Stomach (tissue), 4 donors: ENCODE data around the gene TSPAN2.

Experiments used
- EP300 ChIP-seq: sonication (generic); formaldehyde crosslinking; IDR thresholded peaks from one replicate; pipeline ENCODE4 v1.6.1; 2017; ENCODE audit warnings: antibody characterized with exemption
- POLR2A ChIP-seq, 4 donors: fragments of 450-650 bp; IDR thresholded peaks; one replicate each; pipeline ENCODE4 v1.6.1; 2016; ENCODE audit warnings: antibody characterized with exemption in 4 of 4, control low read depth in 2 of 4, mild to moderate bottlenecking in 1 of 4, moderate library complexity in 1 of 4
- TF ChIP-seq, protein P1 (sequence below), 7 experiments: fragments of 450-650 bp in 4 of 7; fragments of 200-600 bp in 3 of 7; sonication (generic) in 3 of 7; IDR thresholded peaks; one replicate each; pipeline ENCODE4 v1.5.1; 2016 to 2019; ENCODE audit warnings: antibody characterized with exemption in 7 of 7, control low read depth in 2 of 7, mild to moderate bottlenecking in 1 of 7

DNA sequence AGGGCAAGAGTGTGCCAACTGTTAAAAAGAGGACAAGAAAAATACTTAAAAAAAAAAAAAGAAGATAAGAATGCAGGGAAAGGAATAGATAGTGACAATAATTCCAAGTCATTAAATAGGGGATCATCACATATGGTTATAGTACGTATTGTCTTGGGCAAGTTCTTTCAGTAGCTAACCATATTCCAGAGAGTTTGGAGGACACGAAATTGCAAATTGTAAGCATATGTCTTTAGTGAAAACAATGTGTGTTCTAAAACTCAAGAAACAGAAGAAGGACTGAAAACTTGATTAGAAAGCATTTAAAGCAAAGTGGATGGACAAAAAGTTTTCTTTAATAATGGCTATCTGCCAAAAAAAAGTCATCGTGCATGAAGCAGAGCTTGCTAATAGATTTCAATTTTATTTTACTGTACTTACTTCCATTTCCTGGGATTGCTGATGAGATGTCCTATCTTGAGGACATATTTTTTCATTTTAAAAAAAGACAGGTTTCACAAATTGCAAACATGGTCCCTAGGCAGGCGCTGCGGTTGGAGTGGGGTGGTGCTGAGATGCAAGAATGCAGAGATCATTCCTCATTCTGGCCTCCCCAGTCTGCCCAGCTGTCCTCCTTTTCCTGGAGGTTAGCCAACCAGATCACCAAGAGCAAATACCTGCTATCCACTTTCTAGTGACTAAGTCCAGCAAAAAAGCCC lies 11.9 kb downstream of the TSPAN2 start:
- TF ChIP-seq POLR2A (IDR thresholded peaks at IDR 0.05) (no peak), EP300 (no peak)
- TF ChIP-seq, protein P1, sequence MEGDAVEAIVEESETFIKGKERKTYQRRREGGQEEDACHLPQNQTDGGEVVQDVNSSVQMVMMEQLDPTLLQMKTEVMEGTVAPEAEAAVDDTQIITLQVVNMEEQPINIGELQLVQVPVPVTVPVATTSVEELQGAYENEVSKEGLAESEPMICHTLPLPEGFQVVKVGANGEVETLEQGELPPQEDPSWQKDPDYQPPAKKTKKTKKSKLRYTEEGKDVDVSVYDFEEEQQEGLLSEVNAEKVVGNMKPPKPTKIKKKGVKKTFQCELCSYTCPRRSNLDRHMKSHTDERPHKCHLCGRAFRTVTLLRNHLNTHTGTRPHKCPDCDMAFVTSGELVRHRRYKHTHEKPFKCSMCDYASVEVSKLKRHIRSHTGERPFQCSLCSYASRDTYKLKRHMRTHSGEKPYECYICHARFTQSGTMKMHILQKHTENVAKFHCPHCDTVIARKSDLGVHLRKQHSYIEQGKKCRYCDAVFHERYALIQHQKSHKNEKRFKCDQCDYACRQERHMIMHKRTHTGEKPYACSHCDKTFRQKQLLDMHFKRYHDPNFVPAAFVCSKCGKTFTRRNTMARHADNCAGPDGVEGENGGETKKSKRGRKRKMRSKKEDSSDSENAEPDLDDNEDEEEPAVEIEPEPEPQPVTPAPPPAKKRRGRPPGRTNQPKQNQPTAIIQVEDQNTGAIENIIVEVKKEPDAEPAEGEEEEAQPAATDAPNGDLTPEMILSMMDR (IDR thresholded peaks at IDR 0.05): no peak
